ENCODE data around the gene AK5. TPM values are rescaled to one million over a fixed set of nuclear protein-coding genes. Genes with fewer than 3 reads are reported as not detected.

The AK5 gene
- total and polyA plus RNA-seq, 4 donors, result 0.71 to 8.9 (median 2.1) TPM; not detected in 1

- no peak for DNase-seq
- no peak overlapping the region for H3K4me3 ChIP-seq (ENCODE audit: low read length in 2 of 2)
- no peaks in the 10 kb centered on the region for H3K27me3 ChIP-seq (ENCODE audit: control insufficient read depth in 1 of 2, insufficient read depth in 2 of 2, low read length in 1 of 2)
- H3K9me3 ChIP-seq (ENCODE audit: control insufficient read depth, low read length), result peaks cover 1% of the 10 kb centered on the region
- no peaks in the 10 kb centered on the region for H3K36me3 ChIP-seq (ENCODE audit: control insufficient read depth in 1 of 2, insufficient read depth in 2 of 2, low read length in 1 of 2)
- H3K4me1 ChIP-seq (ENCODE audit: control insufficient read depth in 1 of 2, insufficient read depth in 2 of 2, low read length in 2 of 2), result no peaks in the 10 kb centered on the region
- no peak overlapping the region for H3K27ac ChIP-seq (ENCODE audit: low read depth in 1 of 2, low read length in 2 of 2)
- intact Hi-C loops (cut with DNase I), result no loop called here
- ATAC-seq (ENCODE audit: low FRiP score), result no peak
- 77 to 83% methylated on average over 6 of the region's 6 CpGs for WGBS, 2 donors
These were observed 68.4 kb downstream of the AK5 start for GRCh38 chr1:77350012-77350770.

- no peak overlapping the region for H3K27ac ChIP-seq (ENCODE audit: low read depth in 1 of 2, low read length in 2 of 2)
- H3K9me3 ChIP-seq (ENCODE audit: control insufficient read depth, low read length), result peaks cover 3% of the 10 kb centered on the region
- no peak for ATAC-seq (ENCODE audit: low FRiP score)
- intact Hi-C loops (cut with DNase I), result no loop called here
- no peaks in the 10 kb centered on the region for H3K27me3 ChIP-seq (ENCODE audit: control insufficient read depth in 1 of 2, insufficient read depth in 2 of 2, low read length in 1 of 2)
- no peaks in the 10 kb centered on the region for H3K4me1 ChIP-seq (ENCODE audit: control insufficient read depth in 1 of 2, insufficient read depth in 2 of 2, low read length in 2 of 2)
- DNase-seq, result no peak
- WGBS, 2 donors, result 65 to 77% methylated on average over 1 of the region's 1 CpG
- H3K4me3 ChIP-seq (ENCODE audit: low read length in 2 of 2), result no peak overlapping the region
- no peaks in the 10 kb centered on the region for H3K36me3 ChIP-seq (ENCODE audit: control insufficient read depth in 1 of 2, insufficient read depth in 2 of 2, low read length in 1 of 2)
These were observed 72.7 kb downstream of the AK5 start for GRCh38 chr1:77354536-77354935.

DNA sequence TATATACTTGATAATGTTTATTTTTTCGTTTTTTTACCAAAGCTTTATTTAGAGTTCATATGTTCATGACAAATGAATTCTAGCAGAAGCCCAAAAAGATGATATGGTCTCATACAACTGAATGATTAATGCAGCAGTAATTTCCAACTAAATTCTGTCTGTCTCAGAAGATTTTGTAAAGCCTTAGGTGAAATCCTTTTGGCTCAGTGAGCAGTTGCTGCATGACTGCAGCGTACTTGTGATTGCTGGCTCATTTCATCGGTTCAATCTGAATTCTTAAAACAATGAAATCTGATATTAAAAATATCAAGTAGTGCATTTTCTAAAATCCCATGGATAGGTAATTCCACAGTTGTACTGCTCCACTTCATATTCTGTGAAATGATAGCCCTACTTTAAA, 73.2 kb downstream of the AK5 start:
- intact Hi-C loops (cut with DNase I), result no loop called here
- ATAC-seq (ENCODE audit: low FRiP score), result no peak
- no peaks in the 10 kb centered on the region for H3K27me3 ChIP-seq (ENCODE audit: control insufficient read depth in 1 of 2, insufficient read depth in 2 of 2, low read length in 1 of 2)
- H3K36me3 ChIP-seq (ENCODE audit: control insufficient read depth in 1 of 2, insufficient read depth in 2 of 2, low read length in 1 of 2), result no peaks in the 10 kb centered on the region
- peaks cover 3% of the 10 kb centered on the region for H3K9me3 ChIP-seq (ENCODE audit: control insufficient read depth, low read length)
- 72 to 76% methylated on average over 3 of the region's 3 CpGs for WGBS, 2 donors
- DNase-seq, result no peak
- H3K4me1 ChIP-seq (ENCODE audit: control insufficient read depth in 1 of 2, insufficient read depth in 2 of 2, low read length in 2 of 2), result no peaks in the 10 kb centered on the region
- no peak overlapping the region for H3K4me3 ChIP-seq (ENCODE audit: low read length in 2 of 2)
- H3K27ac ChIP-seq (ENCODE audit: low read depth in 1 of 2, low read length in 2 of 2), result no peak overlapping the region

DNA sequence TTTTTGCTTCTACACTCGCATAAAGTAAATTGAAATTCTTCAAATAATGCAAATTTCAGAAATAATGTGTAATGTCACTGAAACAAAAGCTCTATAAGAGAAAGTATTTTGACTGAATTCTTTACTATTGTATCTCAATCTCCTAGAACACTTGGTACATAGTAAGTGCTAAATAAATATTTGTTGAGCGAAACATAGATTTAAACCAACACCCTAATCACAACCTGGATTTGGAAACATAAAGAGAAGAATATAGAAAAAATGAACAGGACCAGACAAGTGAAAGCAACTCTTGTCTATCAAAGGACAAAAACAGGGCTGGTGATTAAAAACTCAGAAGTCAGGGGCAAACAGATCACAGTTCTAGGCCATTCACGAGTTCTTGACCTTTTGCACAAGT, 74.3 kb downstream of the AK5 start:
- Histone ChIP-seq H3K27me3 (ENCODE audit: control insufficient read depth in 1 of 2, insufficient read depth in 2 of 2, low read length in 1 of 2) (no peaks in the 10 kb centered on the region), H3K36me3 (ENCODE audit: control insufficient read depth in 1 of 2, insufficient read depth in 2 of 2, low read length in 1 of 2) (no peaks in the 10 kb centered on the region), H3K4me3 (ENCODE audit: low read length in 2 of 2) (no peak overlapping the region), H3K27ac (ENCODE audit: low read depth in 1 of 2, low read length in 2 of 2) (no peak overlapping the region), H3K9me3 (ENCODE audit: control insufficient read depth, low read length) (peaks cover 3% of the 10 kb centered on the region), H3K4me1 (ENCODE audit: control insufficient read depth in 1 of 2, insufficient read depth in 2 of 2, low read length in 2 of 2) (no peaks in the 10 kb centered on the region)
- ATAC-seq (ENCODE audit: low FRiP score) (no peak), DNase-seq (no peak)
- intact Hi-C loops (cut with DNase I), result no loop called here
- 86 to 89% methylated on average over 3 of the region's 3 CpGs for WGBS, 2 donors

GRCh38 chr1:77360256-77360655, 78.4 kb downstream of the AK5 start:
- H3K36me3 ChIP-seq (ENCODE audit: control insufficient read depth in 1 of 2, insufficient read depth in 2 of 2, low read length in 1 of 2), result no peaks in the 10 kb centered on the region
- DNase-seq (no peak), ATAC-seq (ENCODE audit: low FRiP score) (no peak)
- H3K9me3 ChIP-seq (ENCODE audit: control insufficient read depth, low read length), result peaks cover 2% of the 10 kb centered on the region
- no peaks in the 10 kb centered on the region for H3K27me3 ChIP-seq (ENCODE audit: control insufficient read depth in 1 of 2, insufficient read depth in 2 of 2, low read length in 1 of 2)
- H3K27ac ChIP-seq (ENCODE audit: low read depth in 1 of 2, low read length in 2 of 2), result no peak overlapping the region
- H3K4me3 ChIP-seq (ENCODE audit: low read length in 2 of 2), result no peak overlapping the region
- intact Hi-C loops (cut with DNase I), result no loop called here
- H3K4me1 ChIP-seq (ENCODE audit: control insufficient read depth in 1 of 2, insufficient read depth in 2 of 2, low read length in 2 of 2), result no peaks in the 10 kb centered on the region

GRCh38 chr1:77361621-77362020, 79.8 kb downstream of the AK5 start:
- H3K27me3 ChIP-seq (ENCODE audit: control insufficient read depth in 1 of 2, insufficient read depth in 2 of 2, low read length in 1 of 2), result no peaks in the 10 kb centered on the region
- no peak overlapping the region for H3K27ac ChIP-seq (ENCODE audit: low read depth in 1 of 2, low read length in 2 of 2)
- no peaks in the 10 kb centered on the region for H3K4me1 ChIP-seq (ENCODE audit: control insufficient read depth in 1 of 2, insufficient read depth in 2 of 2, low read length in 2 of 2)
- WGBS, 2 donors, result 93% methylated on average over 7 of the region's 7 CpGs
- ATAC-seq (ENCODE audit: low FRiP score) (no peak), DNase-seq (no peak)
- intact Hi-C loops (cut with DNase I), result no loop called here
- H3K4me3 ChIP-seq (ENCODE audit: low read length in 2 of 2), result no peak overlapping the region
- H3K36me3 ChIP-seq (ENCODE audit: control insufficient read depth in 1 of 2, insufficient read depth in 2 of 2, low read length in 1 of 2), result no peaks in the 10 kb centered on the region
- H3K9me3 ChIP-seq (ENCODE audit: control insufficient read depth, low read length), result no peaks in the 10 kb centered on the region

GRCh38 chr1:77370161-77370560, 88.3 kb downstream of the AK5 start:
- H3K27ac ChIP-seq (ENCODE audit: low read depth in 1 of 2, low read length in 2 of 2), result no peak overlapping the region
- no peak for DNase-seq
- H3K36me3 ChIP-seq (ENCODE audit: control insufficient read depth in 1 of 2, insufficient read depth in 2 of 2, low read length in 1 of 2), result no peaks in the 10 kb centered on the region
- no peak for ATAC-seq (ENCODE audit: low FRiP score)
- no peaks in the 10 kb centered on the region for H3K9me3 ChIP-seq (ENCODE audit: control insufficient read depth, low read length)
- intact Hi-C loops (cut with DNase I), result no loop called here
- H3K4me3 ChIP-seq (ENCODE audit: low read length in 2 of 2), result no peak overlapping the region
- H3K27me3 ChIP-seq (ENCODE audit: control insufficient read depth in 1 of 2, insufficient read depth in 2 of 2, low read length in 1 of 2), result no peaks in the 10 kb centered on the region
- WGBS, 2 donors, result 25 to 30% methylated on average over 4 of the region's 4 CpGs
- no peaks in the 10 kb centered on the region for H3K4me1 ChIP-seq (ENCODE audit: control insufficient read depth in 1 of 2, insufficient read depth in 2 of 2, low read length in 2 of 2)

DNA sequence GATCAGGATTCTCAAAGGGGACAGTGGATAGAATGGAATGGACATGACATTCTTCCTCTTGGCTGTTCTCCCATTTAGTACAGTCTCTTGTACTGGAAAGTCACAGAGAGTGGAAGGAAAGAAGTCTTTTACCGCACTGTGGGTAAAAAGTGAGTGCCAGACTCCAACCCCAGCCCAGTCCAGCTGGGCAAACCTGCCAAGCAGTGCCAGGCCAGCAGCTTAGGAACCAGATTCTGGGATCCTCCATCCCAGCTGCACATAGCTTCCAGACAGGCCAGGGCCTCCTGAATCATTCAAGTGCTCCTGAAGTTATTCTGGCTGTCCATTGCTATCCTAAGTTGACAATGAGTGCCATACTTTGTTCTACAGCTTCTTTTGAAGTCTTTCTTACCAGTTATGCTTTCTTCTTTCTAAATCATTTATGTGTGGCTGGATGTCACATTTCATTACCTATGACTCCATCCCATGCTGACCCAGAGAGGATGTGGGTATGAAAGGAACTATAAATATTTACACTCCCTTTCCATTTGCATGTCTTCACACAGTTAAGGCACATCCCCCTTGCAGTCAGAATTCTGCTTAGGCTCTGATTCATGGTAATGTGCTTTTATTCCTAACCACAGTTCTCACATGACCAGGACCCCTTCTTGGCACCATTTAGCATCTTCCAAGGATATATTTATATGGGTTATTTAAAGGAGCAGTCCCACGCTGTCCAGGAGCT, 88.9 kb downstream of the AK5 start:
- Histone ChIP-seq H3K36me3 (ENCODE audit: control insufficient read depth in 1 of 2, insufficient read depth in 2 of 2, low read length in 1 of 2) (no peaks in the 10 kb centered on the region), H3K27me3 (ENCODE audit: control insufficient read depth in 1 of 2, insufficient read depth in 2 of 2, low read length in 1 of 2) (no peaks in the 10 kb centered on the region), H3K9me3 (ENCODE audit: control insufficient read depth, low read length) (no peaks in the 10 kb centered on the region), H3K27ac (ENCODE audit: low read depth in 1 of 2, low read length in 2 of 2) (no peak overlapping the region), H3K4me3 (ENCODE audit: low read length in 2 of 2) (no peak overlapping the region), H3K4me1 (ENCODE audit: control insufficient read depth in 1 of 2, insufficient read depth in 2 of 2, low read length in 2 of 2) (no peaks in the 10 kb centered on the region)
- DNase-seq (no peak), ATAC-seq (ENCODE audit: low FRiP score) (no peak)
- 76 to 80% methylated on average over 2 of the region's 2 CpGs for WGBS, 2 donors
- intact Hi-C loops (cut with DNase I), result no loop called here

DNA sequence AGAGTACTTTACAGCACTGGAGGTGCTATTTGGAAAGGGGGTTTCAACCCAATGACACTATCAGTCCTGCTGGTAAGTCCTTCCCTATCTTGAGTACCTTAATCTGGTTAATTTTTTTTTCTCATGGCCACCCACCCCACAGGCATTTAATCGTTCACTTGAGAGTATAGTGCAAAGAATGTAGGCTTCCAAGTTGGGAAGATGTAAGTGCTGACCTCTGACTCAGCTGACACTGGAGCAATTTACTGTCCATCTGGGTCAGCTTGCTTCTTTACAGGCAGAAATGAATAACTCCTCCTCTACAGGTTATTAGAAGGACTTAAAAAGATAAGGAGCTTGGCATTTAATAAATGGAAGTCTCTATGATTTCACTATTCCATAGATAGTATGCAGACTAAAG, 89.6 kb downstream of the AK5 start:
- no peak for DNase-seq
- no peak for ATAC-seq (ENCODE audit: low FRiP score)
- Histone ChIP-seq H3K9me3 (ENCODE audit: control insufficient read depth, low read length) (no peaks in the 10 kb centered on the region), H3K27me3 (ENCODE audit: control insufficient read depth in 1 of 2, insufficient read depth in 2 of 2, low read length in 1 of 2) (no peaks in the 10 kb centered on the region), H3K4me3 (ENCODE audit: low read length in 2 of 2) (no peak overlapping the region), H3K27ac (ENCODE audit: low read depth in 1 of 2, low read length in 2 of 2) (no peak overlapping the region), H3K36me3 (ENCODE audit: control insufficient read depth in 1 of 2, insufficient read depth in 2 of 2, low read length in 1 of 2) (no peaks in the 10 kb centered on the region), H3K4me1 (ENCODE audit: control insufficient read depth in 1 of 2, insufficient read depth in 2 of 2, low read length in 2 of 2) (no peaks in the 10 kb centered on the region)
- WGBS, 2 donors, result 33% methylated on average over 1 of the region's 1 CpG
- intact Hi-C loops (cut with DNase I), result no loop called here
